CD14-positive monocyte (primary cell): ENCODE results near the gene C19orf33. TPM values are rescaled to one million over a fixed set of nuclear protein-coding genes. Genes with fewer than 3 reads are reported as not detected.
A peak's percentile ranks its signal among the peaks of the same experiment; 100 is the strongest.

ENCODE experiments used
- DNase-seq, 3 donors: peaks; one replicate each; pipeline ENCODE4 v3.0.0-alpha.2; 2011 to 2022
- H2AFZ ChIP-seq: 2 replicates; pipeline ENCODE4 v1.6.0; 2012; ENCODE audit warnings: mild to moderate bottlenecking, low read depth, low read length, inconsistent platforms; ENCODE audit not compliant: insufficient read depth, poor library complexity, severe bottlenecking
- H3K27ac ChIP-seq, 2 donors: 1 replicate in 1 of 2; 2 replicates in 1 of 2; pipeline ENCODE4 v1.5.1; 2012 to 2013; ENCODE audit warnings: low read length in 2 of 2, control low read depth in 1 of 2, inconsistent platforms in 1 of 2, low read depth in 1 of 2, mild to moderate bottlenecking in 1 of 2
- H3K27me3 ChIP-seq, 2 donors: one replicate each; pipeline versions ENCODE4 v1.6.0 to v1.6.1; 2011 to 2013; ENCODE audit warnings: low read length in 2 of 2; ENCODE audit not compliant: control insufficient read depth in 2 of 2, insufficient read depth in 2 of 2
- H3K36me3 ChIP-seq, 2 donors: replicated peaks in 1 of 2; 1 replicate in 1 of 2; 2 replicates in 1 of 2; pipeline versions ENCODE4 v1.5.1 to v1.6.1; 2012 to 2013; ENCODE audit warnings: low read length in 2 of 2, control low read depth in 1 of 2, inconsistent platforms in 1 of 2, mild to moderate bottlenecking in 1 of 2; ENCODE audit not compliant: insufficient read depth in 2 of 2, control insufficient read depth in 1 of 2
- H3K4me1 ChIP-seq, 2 donors: 1 replicate in 1 of 2; 2 replicates in 1 of 2; pipeline versions ENCODE4 v1.5.1 to v1.6.1; 2012 to 2013; ENCODE audit warnings: low read length in 2 of 2, control low read depth in 1 of 2, inconsistent platforms in 1 of 2, mild to moderate bottlenecking in 1 of 2, moderate library complexity in 1 of 2; ENCODE audit not compliant: insufficient read depth in 2 of 2, control insufficient read depth in 1 of 2
- H3K4me2 ChIP-seq: replicated peaks from 2 replicates; pipeline ENCODE3; 2012; ENCODE audit warnings: low read length, moderate library complexity, mild to moderate bottlenecking; ENCODE audit not compliant: poor library complexity, severe bottlenecking; ENCODE audit errors: extremely low read depth
- H3K4me3 ChIP-seq, 3 experiments: fragments of 200-600 bp in 1 of 3; sonication (generic) in 1 of 3; replicated peaks in 1 of 3; 1 replicate in 2 of 3; 2 replicates in 1 of 3; pipeline ENCODE4 v1.5.1; 2011 to 2013; ENCODE audit warnings: low read length in 3 of 3, mild to moderate bottlenecking in 3 of 3, control low read depth in 2 of 3, low read depth in 2 of 3, inconsistent platforms in 1 of 3, moderate library complexity in 1 of 3
- H3K79me2 ChIP-seq: 2 replicates; pipeline ENCODE4 v1.6.0; 2012; ENCODE audit warnings: mild to moderate bottlenecking, control low read depth, inconsistent platforms, low read length, moderate library complexity; ENCODE audit not compliant: insufficient read depth
- H3K9ac ChIP-seq: 2 replicates; pipeline ENCODE4 v1.6.0; 2017; ENCODE audit warnings: low read length, mild to moderate bottlenecking; ENCODE audit not compliant: insufficient read depth, poor library complexity, severe bottlenecking
- H3K9me3 ChIP-seq, 2 donors: replicated peaks in 1 of 2; 1 replicate in 1 of 2; 2 replicates in 1 of 2; pipeline versions ENCODE4 v1.5.1 to v1.6.1; 2012 to 2013; ENCODE audit warnings: low read length in 2 of 2, control low read depth in 1 of 2; ENCODE audit not compliant: control insufficient read depth in 1 of 2, insufficient read depth in 1 of 2
- H4K20me1 ChIP-seq: 2 replicates; pipeline ENCODE4 v1.6.0; 2012; ENCODE audit warnings: mild to moderate bottlenecking, low read length, control low read depth, moderate library complexity; ENCODE audit not compliant: insufficient read depth
- H3K27ac Mint-ChIP-seq, 7 donors: one replicate each; pipeline ENCODE4 v1.8.0; 2020; ENCODE audit warnings: mild to moderate bottlenecking in 7 of 7, mixed read lengths in 7 of 7, moderate library complexity in 6 of 7, inconsistent platforms in 2 of 7
- H3K27me3 Mint-ChIP-seq, 3 donors: one replicate each; pipeline ENCODE4 v1.8.0; 2021 to 2022; ENCODE audit warnings: low read depth in 3 of 3, mild to moderate bottlenecking in 3 of 3, mixed read lengths in 3 of 3, moderate library complexity in 3 of 3, inconsistent platforms in 1 of 3
- H3K36me3 Mint-ChIP-seq, 2 donors: one replicate each; pipeline ENCODE4 v1.8.0; 2020; ENCODE audit warnings: mixed read lengths in 2 of 2, inconsistent platforms in 1 of 2, mild to moderate bottlenecking in 1 of 2
- H3K4me1 Mint-ChIP-seq: one replicate; pipeline ENCODE4 v1.8.0; 2020; ENCODE audit warnings: mild to moderate bottlenecking, mixed read lengths
- H3K4me3 Mint-ChIP-seq, 2 donors: one replicate each; pipeline ENCODE4 v1.8.0; 2020; ENCODE audit warnings: mild to moderate bottlenecking in 2 of 2, mixed read lengths in 2 of 2, moderate library complexity in 1 of 2
- H3K9me3 Mint-ChIP-seq, 7 donors: one replicate each; pipeline ENCODE4 v1.8.0; 2020 to 2022; ENCODE audit warnings: mixed read lengths in 7 of 7, mild to moderate bottlenecking in 6 of 7, moderate library complexity in 6 of 7, inconsistent platforms in 2 of 7
- CTCF ChIP-seq: fragments of 200-600 bp; IDR thresholded peaks from one replicate; pipeline ENCODE4 v1.8.0; 2022; ENCODE audit warnings: antibody characterized with exemption, mild to moderate bottlenecking
- WGBS: methylation state at CpG from one replicate; pipeline ENCODE4 v1.1.5; 2013; ENCODE audit warnings: missing lambda C conversion rate; ENCODE audit not compliant: insufficient coverage; 5-methylcytosine and 5-hydroxymethylcytosine counted together
- intact Hi-C, 2 donors: fragments of 100-400 bp; cut with micrococcal nuclease; formaldehyde crosslinking; loops; one replicate each; pipeline versions ENCODE4 v1.15.0 to v1.15.1; 2023
- polyA plus RNA-seq, 3 donors: library from polyadenylated mRNA; depleted of rRNA in 1 of 3; unstranded in 2 of 3; stranded (reverse) in 1 of 3; fragments of 300-500 nt in 2 of 3; fragments of >200 nt in 1 of 3; fragmentation: Illumina TruSeq in 2 of 3; gene quantifications; 1 replicate in 2 of 3; 2 replicates in 1 of 3; pipeline ENCODE4 v1.2.3, GENCODE V29; 2012 to 2021

C19orf33 gene
- polyA plus RNA-seq, 3 donors = 0.43 to 0.73 (median 0.69) TPM

- Mint-ChIP-seq H3K27me3 (peaks cover 6 to 12% (median 10%) of the 10 kb centered on the region in 3 donors), H3K4me3 (peak within 1 kb of the TSS; percentile 95 to 99), H3K36me3 (peaks cover 5 to 11% of the 10 kb centered on the region in 2 donors), H3K9me3 (peaks cover 0 to 2% (median 0%) of the 10 kb centered on the region in 7 donors), H3K4me1 (peaks cover 50% of the 10 kb centered on the region), H3K27ac (peak within 1 kb of the TSS; percentile 89 to 96 (median 95))
- intact Hi-C loops = no loop called here
- Histone ChIP-seq H2AFZ (peak within 1 kb of the TSS; percentile 93), H3K36me3 (no peaks in the 10 kb centered on the region), H3K9me3 (no peaks in the 10 kb centered on the region), H3K4me1 (peaks cover 30 to 44% of the 10 kb centered on the region in 2 donors), H3K9ac (peak within 1 kb of the TSS; percentile 79), H4K20me1 (peaks cover 19% of the 10 kb centered on the region), H3K4me2 (peak within 1 kb of the TSS; percentile 95), H3K27ac (peak within 1 kb of the TSS; percentile 82 to 89), H3K4me3 (peak within 1 kb of the TSS; percentile 50 to 85 (median 56)), H3K27me3 (no peaks in the 10 kb centered on the region), H3K79me2 (peaks cover 21% of the 10 kb centered on the region)
- TF ChIP-seq CTCF = no peak
- DNase-seq = peak; percentile 5 to 31 (median 13)
- under 1% methylated on average over 78 of the region's 78 CpGs for WGBS
Observed at GRCh38 chr19:38264486-38265212, 39.4 kb upstream of the C19orf33 start, which contains the start of gene SPINT2. SPINT2 (plus strand) TSS chr19:38264573; CDS start chr19:38264893, 320 bp downstream.

- Histone ChIP-seq H3K36me3 (no peaks in the 10 kb centered on the region), H3K4me1 (peaks cover 30 to 44% of the 10 kb centered on the region in 2 donors), H3K9me3 (no peaks in the 10 kb centered on the region), H3K27ac (peak overlapping the region; percentile 82 to 89), H2AFZ (peak overlapping the region; percentile 93), H4K20me1 (peaks cover 20% of the 10 kb centered on the region), H3K79me2 (peaks cover 28% of the 10 kb centered on the region), H3K9ac (peak overlapping the region; percentile 79), H3K27me3 (no peaks in the 10 kb centered on the region), H3K4me3 (peak overlapping the region; percentile 50 to 85 (median 56)), H3K4me2 (peak overlapping the region; percentile 95)
- peaks cover 0 to 2% (median 0%) of the 10 kb centered on the region in 7 donors for H3K9me3 Mint-ChIP-seq
- H3K36me3 Mint-ChIP-seq = peaks cover 10 to 17% of the 10 kb centered on the region in 2 donors
- DNase-seq = peak; percentile 25 to 45 (median 43)
- WGBS = 6% methylated on average over 9 of the region's 14 CpGs
- peaks cover 50% of the 10 kb centered on the region for H3K4me1 Mint-ChIP-seq
- intact Hi-C loops = no loop called here
- peak overlapping the region; percentile 95 to 99 for H3K4me3 Mint-ChIP-seq
- peak overlapping the region; percentile 85 to 95 (median 88) for H3K27ac Mint-ChIP-seq
- peaks cover 6 to 12% (median 7%) of the 10 kb centered on the region in 3 donors for H3K27me3 Mint-ChIP-seq
- TF ChIP-seq CTCF = no peak
Observed at GRCh38 chr19:38265213-38265861, 38.7 kb upstream of the C19orf33 start.
